ENCODE results near the gene GOLGA6D. TPM values are rescaled to one million over a fixed set of nuclear protein-coding genes. Genes with fewer than 3 reads are reported as not detected.
"Not testable (repeated sequence)": the region's sequence is repeated elsewhere in the genome, so short reads cannot be mapped to it uniquely, and the experiment has no call there.

Gene GOLGA6D
- total RNA-seq, 2 experiments from 2014 or later, result not detected

- no peak overlapping the region for H3K27ac ChIP-seq (ENCODE audit: low read depth, low read length, poor library complexity, severe bottlenecking)
- H3K79me2 ChIP-seq (ENCODE audit: insufficient read depth, low read depth, low read length), result peaks cover 12% of the 10 kb centered on the region; the same call in 1 of the 2 replicates
- no peaks in the 10 kb centered on the region for H4K20me1 ChIP-seq (ENCODE audit: insufficient read depth, low read length)
- no peaks in the 10 kb centered on the region for H3K9me2 ChIP-seq (ENCODE audit: insufficient read depth, low read length)
- DNase-seq (ENCODE audit: low spot score), result no peak
- BruUV-seq (replicated peaks), result no TSS peak
- no peak overlapping the region for H2AFZ ChIP-seq (ENCODE audit: low read length)
- ChIA-PET POLR2A (no interaction called here), CTCF (ENCODE audit: unreplicated experiment) (no interaction called here)
- H3K9me3 ChIP-seq (ENCODE audit: low read length), result no peaks in the 10 kb centered on the region
- no peak overlapping the region for H3K4me2 ChIP-seq (ENCODE audit: low read length)
- peaks cover 14% of the 10 kb centered on the region for H3K4me1 ChIP-seq (ENCODE audit: insufficient read depth, low read length, poor library complexity, severe bottlenecking)
- peaks cover 22% of the 10 kb centered on the region; the same call in 1 of the 2 replicates for H3K36me3 ChIP-seq (ENCODE audit: insufficient read depth, low read length)
- intact Hi-C loops (cut with micrococcal nuclease; ENCODE audit: unreplicated experiment), result no loop called here
- TF ChIP-seq CTCF (conservative IDR thresholded peaks at IDR 0.05; ENCODE audit: low read length) (no peak), EZH2phosphoT487 (IDR thresholded peaks at IDR 0.05; ENCODE audit: borderline replicate concordance, low read depth, low read length) (no peak)
- no peak overlapping the region for H3K4me3 ChIP-seq (ENCODE audit: low read depth, low read length, poor library complexity, severe bottlenecking)
Measured at GRCh38 chr15:75338661-75339240, 56.1 kb downstream of the GOLGA6D start.

- intact Hi-C loops (cut with micrococcal nuclease; ENCODE audit: unreplicated experiment), result no loop called here
- peaks cover 17% of the 10 kb centered on the region for H3K4me1 ChIP-seq (ENCODE audit: insufficient read depth, low read length, poor library complexity, severe bottlenecking)
- BruUV-seq (replicated peaks), result TSS peak; percentile 69
- no peaks in the 10 kb centered on the region for H3K9me3 ChIP-seq (ENCODE audit: low read length)
- H3K36me3 ChIP-seq (ENCODE audit: insufficient read depth, low read length), result peaks cover 22% of the 10 kb centered on the region; the same call in 1 of the 2 replicates
- no peak overlapping the region for H3K4me3 ChIP-seq (ENCODE audit: low read depth, low read length, poor library complexity, severe bottlenecking)
- peaks cover 12% of the 10 kb centered on the region; the same call in 1 of the 2 replicates for H3K79me2 ChIP-seq (ENCODE audit: insufficient read depth, low read depth, low read length)
- H2AFZ ChIP-seq (ENCODE audit: low read length), result no peak overlapping the region
- no peak for TF ChIP-seq CTCF (conservative IDR thresholded peaks at IDR 0.05; ENCODE audit: low read length)
- TF ChIP-seq EZH2phosphoT487 (IDR thresholded peaks at IDR 0.05; ENCODE audit: borderline replicate concordance, low read depth, low read length), result no peak
- no peak overlapping the region for H3K4me2 ChIP-seq (ENCODE audit: low read length)
- DNase-seq (ENCODE audit: low spot score), result no peak
- CTCF ChIA-PET (ENCODE audit: unreplicated experiment), result no interaction called here
- H3K27ac ChIP-seq (ENCODE audit: low read depth, low read length, poor library complexity, severe bottlenecking), result no peak overlapping the region
- POLR2A ChIA-PET, result no interaction called here
- H3K9me2 ChIP-seq (ENCODE audit: insufficient read depth, low read length), result no peaks in the 10 kb centered on the region
- H4K20me1 ChIP-seq (ENCODE audit: insufficient read depth, low read length), result no peaks in the 10 kb centered on the region
Measured at GRCh38 chr15:75339531-75340240, 57.1 kb downstream of the GOLGA6D start.

- no peak overlapping the region for H2AFZ ChIP-seq (ENCODE audit: low read length)
- H4K20me1 ChIP-seq (ENCODE audit: insufficient read depth, low read length), result no peaks in the 10 kb centered on the region
- no peak overlapping the region for H3K4me3 ChIP-seq (ENCODE audit: low read depth, low read length, poor library complexity, severe bottlenecking)
- H3K9me3 ChIP-seq (ENCODE audit: low read length), result no peaks in the 10 kb centered on the region
- no peak overlapping the region for H3K4me2 ChIP-seq (ENCODE audit: low read length)
- POLR2A ChIA-PET, result no interaction called here
- no peak for DNase-seq (ENCODE audit: low spot score)
- intact Hi-C loops (cut with micrococcal nuclease; ENCODE audit: unreplicated experiment), result no loop called here
- no peaks in the 10 kb centered on the region for H3K79me2 ChIP-seq (ENCODE audit: insufficient read depth, low read depth, low read length)
- CTCF ChIA-PET (ENCODE audit: unreplicated experiment), result no interaction called here
- peaks cover 23% of the 10 kb centered on the region for H3K4me1 ChIP-seq (ENCODE audit: insufficient read depth, low read length, poor library complexity, severe bottlenecking)
- peaks cover 22% of the 10 kb centered on the region; the same call in 1 of the 2 replicates for H3K36me3 ChIP-seq (ENCODE audit: insufficient read depth, low read length)
- H3K9me2 ChIP-seq (ENCODE audit: insufficient read depth, low read length), result no peaks in the 10 kb centered on the region
- no peak overlapping the region for H3K27ac ChIP-seq (ENCODE audit: low read depth, low read length, poor library complexity, severe bottlenecking)
- BruUV-seq (replicated peaks), result no TSS peak
- TF ChIP-seq EZH2phosphoT487 (IDR thresholded peaks at IDR 0.05; ENCODE audit: borderline replicate concordance, low read depth, low read length) (no peak), CTCF (conservative IDR thresholded peaks at IDR 0.05; ENCODE audit: low read length) (no peak)
Measured at GRCh38 chr15:75342221-75342620, 59.6 kb downstream of the GOLGA6D start.

GRCh38 chr15:75343953-75344352, 61.3 kb downstream of the GOLGA6D start:
- H3K79me2 ChIP-seq (ENCODE audit: insufficient read depth, low read depth, low read length); intact Hi-C loops (cut with micrococcal nuclease; ENCODE audit: unreplicated experiment); H4K20me1 ChIP-seq (ENCODE audit: insufficient read depth, low read length); H3K27ac ChIP-seq (ENCODE audit: low read depth, low read length, poor library complexity, severe bottlenecking); BruUV-seq (replicated peaks); POLR2A ChIA-PET; H2AFZ ChIP-seq (ENCODE audit: low read length); CTCF ChIA-PET (ENCODE audit: unreplicated experiment); H3K4me3 ChIP-seq (ENCODE audit: low read depth, low read length, poor library complexity, severe bottlenecking); H3K4me2 ChIP-seq (ENCODE audit: low read length); DNase-seq (ENCODE audit: low spot score); H3K9me2 ChIP-seq (ENCODE audit: insufficient read depth, low read length); H3K9me3 ChIP-seq (ENCODE audit: low read length): not testable (repeated sequence)
- H3K4me1 ChIP-seq (ENCODE audit: insufficient read depth, low read length, poor library complexity, severe bottlenecking), result peaks cover 31% of the 10 kb centered on the region
- H3K36me3 ChIP-seq (ENCODE audit: insufficient read depth, low read length), result peaks cover 28% of the 10 kb centered on the region

Measured in OCI-LY7 (cell line).